ENCODE measurements around the gene SHPK. TPM values are rescaled to one million over a fixed set of nuclear protein-coding genes. Genes with fewer than 3 reads are reported as not detected.

Gene SHPK, protein sequence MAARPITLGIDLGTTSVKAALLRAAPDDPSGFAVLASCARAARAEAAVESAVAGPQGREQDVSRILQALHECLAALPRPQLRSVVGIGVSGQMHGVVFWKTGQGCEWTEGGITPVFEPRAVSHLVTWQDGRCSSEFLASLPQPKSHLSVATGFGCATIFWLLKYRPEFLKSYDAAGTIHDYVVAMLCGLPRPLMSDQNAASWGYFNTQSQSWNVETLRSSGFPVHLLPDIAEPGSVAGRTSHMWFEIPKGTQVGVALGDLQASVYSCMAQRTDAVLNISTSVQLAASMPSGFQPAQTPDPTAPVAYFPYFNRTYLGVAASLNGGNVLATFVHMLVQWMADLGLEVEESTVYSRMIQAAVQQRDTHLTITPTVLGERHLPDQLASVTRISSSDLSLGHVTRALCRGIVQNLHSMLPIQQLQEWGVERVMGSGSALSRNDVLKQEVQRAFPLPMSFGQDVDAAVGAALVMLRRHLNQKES
- 10 to 100 TPM; 13.5 to 26.1 (median 22.8) TPM for total RNA-seq
- long read RNA-seq, partial matches to known transcripts = 0 of 2 reads
- long read RNA-seq, other reads (novel, unspliced or antisense) = 0 of 2 reads

GRCh38 chr17:3636154-3636907, at the start of gene SHPK, which contains the start of gene CTNS:
Gene SHPK, minus strand, starts transcription at chr17:3636250. Its CDS starts 31 bp downstream, at chr17:3636219.
Gene CTNS, plus strand, starts transcription at chr17:3636760. Its CDS starts 3,447 bp downstream, at chr17:3640207.
- 0% methylated on average over 1 of the region's 68 CpGs for WGBS (ENCODE audit: insufficient coverage, low coverage, low lambda C conversion rate, missing lambda C conversion rate)
- H3K9me3 ChIP-seq = no peaks in the 10 kb centered on the region
- DNase-seq (peak; percentile 98 to 99 (median 98)), ATAC-seq (peak; percentile 90 to 96 (median 92))
- intact Hi-C loops (cut with DNase I) = no loop called here
- H3K27me3 ChIP-seq = no peaks in the 10 kb centered on the region
- H3K4me3 ChIP-seq = peak within 1 kb of the TSS; percentile 85 to 100 (median 98)
- peak within 1 kb of the TSS; percentile 97 to 99 (median 98) for H3K27ac ChIP-seq
- peaks cover 0 to 18% (median 3%) of the 10 kb centered on the region in 4 donors for H3K4me1 ChIP-seq
- peak; percentile 80 for TF ChIP-seq POLR2A (IDR thresholded peaks at IDR 0.05)
- TF ChIP-seq, protein P1, sequence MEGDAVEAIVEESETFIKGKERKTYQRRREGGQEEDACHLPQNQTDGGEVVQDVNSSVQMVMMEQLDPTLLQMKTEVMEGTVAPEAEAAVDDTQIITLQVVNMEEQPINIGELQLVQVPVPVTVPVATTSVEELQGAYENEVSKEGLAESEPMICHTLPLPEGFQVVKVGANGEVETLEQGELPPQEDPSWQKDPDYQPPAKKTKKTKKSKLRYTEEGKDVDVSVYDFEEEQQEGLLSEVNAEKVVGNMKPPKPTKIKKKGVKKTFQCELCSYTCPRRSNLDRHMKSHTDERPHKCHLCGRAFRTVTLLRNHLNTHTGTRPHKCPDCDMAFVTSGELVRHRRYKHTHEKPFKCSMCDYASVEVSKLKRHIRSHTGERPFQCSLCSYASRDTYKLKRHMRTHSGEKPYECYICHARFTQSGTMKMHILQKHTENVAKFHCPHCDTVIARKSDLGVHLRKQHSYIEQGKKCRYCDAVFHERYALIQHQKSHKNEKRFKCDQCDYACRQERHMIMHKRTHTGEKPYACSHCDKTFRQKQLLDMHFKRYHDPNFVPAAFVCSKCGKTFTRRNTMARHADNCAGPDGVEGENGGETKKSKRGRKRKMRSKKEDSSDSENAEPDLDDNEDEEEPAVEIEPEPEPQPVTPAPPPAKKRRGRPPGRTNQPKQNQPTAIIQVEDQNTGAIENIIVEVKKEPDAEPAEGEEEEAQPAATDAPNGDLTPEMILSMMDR (IDR thresholded peaks at IDR 0.05) = no peak
- H3K36me3 ChIP-seq = no peaks in the 10 kb centered on the region

DNA sequence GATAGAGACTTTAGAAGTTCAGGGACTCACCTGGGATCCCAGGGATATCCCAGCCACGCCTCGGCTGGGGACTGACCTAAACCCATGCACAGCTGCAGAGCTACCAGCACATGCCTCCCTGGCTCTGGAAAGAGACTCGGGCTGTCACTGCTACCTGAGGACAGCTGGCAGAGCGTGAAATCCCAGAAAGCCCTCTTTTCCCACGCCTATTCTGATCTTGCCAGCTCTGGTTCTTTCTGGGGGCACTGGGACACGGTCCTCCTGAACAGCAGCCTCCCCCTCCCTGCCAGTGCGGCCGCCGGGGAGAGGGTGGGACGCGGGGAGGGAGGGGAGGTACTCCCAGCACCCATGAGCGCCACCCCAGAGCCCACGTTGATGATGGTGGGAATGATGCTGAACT, 49.1 kb upstream of the SHPK start:
- Histone ChIP-seq H3K27ac (no peak overlapping the region), H3K9me3 (no peaks in the 10 kb centered on the region), H3K4me1 (no peaks in the 10 kb centered on the region), H3K36me3 (no peaks in the 10 kb centered on the region), H3K4me3 (no peak overlapping the region), H3K27me3 (no peaks in the 10 kb centered on the region)
- intact Hi-C loops (cut with DNase I) = no loop called here
- ATAC-seq = no peak
- no peak for TF ChIP-seq POLR2A (IDR thresholded peaks at IDR 0.05)
- TF ChIP-seq, protein P1 (IDR thresholded peaks at IDR 0.05) = no peak
- DNase-seq = no peak
- 24% methylated on average over 8 of the region's 13 CpGs for WGBS (ENCODE audit: insufficient coverage, low coverage, low lambda C conversion rate, missing lambda C conversion rate)

GRCh38 chr17:3683054-3683511, 47.0 kb upstream of the SHPK start:
- intact Hi-C loops (cut with DNase I) = no loop called here
- no peak for TF ChIP-seq POLR2A (IDR thresholded peaks at IDR 0.05)
- TF ChIP-seq, protein P1 (IDR thresholded peaks at IDR 0.05) = peak; percentile 66 to 91 (median 90)
- H3K27ac ChIP-seq = no peak overlapping the region
- H3K27me3 ChIP-seq = no peaks in the 10 kb centered on the region
- H3K4me1 ChIP-seq = no peaks in the 10 kb centered on the region
- peak; percentile 75 to 87 (median 83) for ATAC-seq
- no peak overlapping the region for H3K4me3 ChIP-seq
- H3K9me3 ChIP-seq = no peaks in the 10 kb centered on the region
- no peaks in the 10 kb centered on the region for H3K36me3 ChIP-seq
- DNase-seq = no peak
- WGBS (ENCODE audit: insufficient coverage, low coverage, low lambda C conversion rate, missing lambda C conversion rate) = 23% methylated on average over 9 of the region's 10 CpGs

GRCh38 chr17:3682033-3682432, 46.0 kb upstream of the SHPK start:
- ATAC-seq (no peak), DNase-seq (no peak)
- intact Hi-C loops (cut with DNase I) = no loop called here
- Histone ChIP-seq H3K4me1 (no peaks in the 10 kb centered on the region), H3K9me3 (no peaks in the 10 kb centered on the region), H3K27me3 (no peaks in the 10 kb centered on the region), H3K36me3 (no peaks in the 10 kb centered on the region), H3K27ac (no peak overlapping the region), H3K4me3 (no peak overlapping the region)
- 68% methylated on average over 4 of the region's 12 CpGs for WGBS (ENCODE audit: insufficient coverage, low coverage, low lambda C conversion rate, missing lambda C conversion rate)
- TF ChIP-seq, protein P1 (IDR thresholded peaks at IDR 0.05) = no peak
- no peak for TF ChIP-seq POLR2A (IDR thresholded peaks at IDR 0.05)
